CD4-positive, alpha-beta T cell (primary cell): ENCODE data around the gene SPRR4. TPM values are rescaled to one million over a fixed set of nuclear protein-coding genes. Genes with fewer than 3 reads are reported as not detected.

ENCODE experiments used
- ATAC-seq: fragments of 200-7000 bp; cut with Tn5 transposase; one replicate; pipeline ENCODE4 v1.10.0; 2022; ENCODE audit warnings: mild to moderate bottlenecking; ENCODE audit not compliant: poor library complexity
- CTCF ChIA-PET: fragments of 350-600 bp; sonication (Branson Sonifier 250); formaldehyde crosslinking; loops from one replicate; lab custom pipeline; 2021; ENCODE audit warnings: antibody characterized with exemption, inconsistent platforms; lab: Charles Lee
- POLR2A ChIA-PET: fragments of 350-600 bp; sonication (Branson Sonifier 250); formaldehyde crosslinking; loops from one replicate; lab custom pipeline; 2021; ENCODE audit warnings: antibody characterized with exemption, inconsistent platforms; lab: Charles Lee
- DNase-seq, 14 experiments: peaks; one replicate each; pipeline ENCODE4 v3.0.0-alpha.2; 2013 to 2020; ENCODE audit warnings: mixed read lengths in 2 of 14
- H3K27ac ChIP-seq, 2 donors: one replicate each; pipeline versions ENCODE4 v1.5.1 to v1.7.0; 2013; ENCODE audit warnings: low read length in 2 of 2, low read depth in 1 of 2, mild to moderate bottlenecking in 1 of 2
- H3K27me3 ChIP-seq, 2 experiments: 1 replicate in 1 of 2; 2 replicates in 1 of 2; pipeline versions ENCODE4 v1.6.1 to v1.7.0; 2013; ENCODE audit warnings: low read length in 2 of 2, control low read depth in 1 of 2, mild to moderate bottlenecking in 1 of 2, moderate library complexity in 1 of 2; ENCODE audit not compliant: insufficient read depth in 2 of 2, control insufficient read depth in 1 of 2
- H3K36me3 ChIP-seq: one replicate; pipeline ENCODE4 v1.6.1; 2013; ENCODE audit warnings: low read length, control low read depth; ENCODE audit not compliant: insufficient read depth
- H3K4me1 ChIP-seq: one replicate; pipeline ENCODE4 v1.6.1; 2013; ENCODE audit warnings: low read length, control low read depth; ENCODE audit not compliant: insufficient read depth
- H3K4me3 ChIP-seq: one replicate; pipeline ENCODE4 v1.5.1; 2013; ENCODE audit warnings: mild to moderate bottlenecking, low read length, moderate library complexity
- H3K9me3 ChIP-seq, 2 experiments: 1 replicate in 1 of 2; 2 replicates in 1 of 2; pipeline versions ENCODE4 v1.6.1 to v1.7.0; 2013; ENCODE audit warnings: low read length in 2 of 2, mild to moderate bottlenecking in 2 of 2, control low read depth in 1 of 2, moderate library complexity in 1 of 2; ENCODE audit not compliant: control insufficient read depth in 1 of 2, insufficient read depth in 1 of 2
- H3K27ac Mint-ChIP-seq: one replicate; pipeline ENCODE4 v1.8.0; 2020; ENCODE audit warnings: mixed read lengths
- H3K27me3 Mint-ChIP-seq: one replicate; pipeline ENCODE4 v1.8.0; 2021; ENCODE audit warnings: mixed read lengths
- H3K36me3 Mint-ChIP-seq: one replicate; pipeline ENCODE4 v1.8.0; 2021; ENCODE audit warnings: low read depth, mixed read lengths
- H3K4me1 Mint-ChIP-seq: one replicate; pipeline ENCODE4 v1.8.0; 2021; ENCODE audit warnings: low read depth, mixed read lengths
- H3K4me3 Mint-ChIP-seq: one replicate; pipeline ENCODE4 v1.8.0; 2020; ENCODE audit warnings: mild to moderate bottlenecking, mixed read lengths
- H3K9me3 Mint-ChIP-seq: one replicate; pipeline ENCODE4 v1.8.0; 2020; ENCODE audit warnings: mixed read lengths
- intact Hi-C, 2 experiments: fragments of 100-400 bp; cut with DNase I in 1 of 2; cut with micrococcal nuclease in 1 of 2; formaldehyde crosslinking; loops; one replicate each; pipeline versions ENCODE4 v1.15.1 to v1.9.0; 2023 to 2025; cut with DNase I, micrococcal nuclease
- total RNA-seq, 174 experiments: library from RNA in 2 of 174; stranded (reverse) in 2 of 174; gene quantifications; one replicate each; pipeline ENCODE4 v1.2.3 and lab custom pipeline; 2021 to 2026
- TF ChIP-seq, protein P1 (sequence below): fragments of 200-600 bp; IDR thresholded peaks from one replicate; pipeline ENCODE4 v1.8.0; 2022; ENCODE audit warnings: antibody characterized with exemption, mild to moderate bottlenecking

Gene SPRR4
- total RNA-seq, 2 experiments from 2014 or later = not detected

DNA sequence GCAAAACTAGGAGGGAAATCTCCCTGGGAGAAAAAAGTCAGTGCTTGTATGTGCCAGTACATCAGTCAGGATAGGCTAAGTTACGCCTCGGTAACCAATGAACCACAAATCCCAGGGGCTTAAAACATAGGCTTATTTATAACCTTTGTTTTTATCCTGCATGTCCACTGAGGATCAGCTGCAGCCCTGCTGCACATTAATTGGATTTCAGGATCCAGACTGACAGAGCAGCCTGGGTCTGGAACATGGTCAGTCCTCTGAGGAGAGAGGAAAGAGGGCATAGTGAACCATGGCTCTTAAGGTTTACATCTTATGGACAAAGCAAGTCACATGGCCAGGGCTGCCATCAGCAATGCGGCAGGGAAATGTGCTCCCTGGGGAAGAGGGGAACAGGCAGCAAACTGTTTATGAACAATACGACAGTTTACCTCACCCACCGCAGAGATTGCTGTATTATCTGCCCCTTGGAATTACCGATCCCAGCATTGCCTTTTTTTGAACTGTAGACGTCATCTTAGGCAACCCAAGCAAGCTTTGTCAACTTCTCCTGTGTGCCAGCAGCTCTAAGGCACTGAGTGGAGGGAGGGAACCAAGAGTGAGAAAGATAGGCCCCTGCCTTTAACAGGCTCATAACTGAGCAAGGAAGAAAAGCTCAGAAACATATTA lies 9.1 kb upstream of the SPRR4 start:
- Histone ChIP-seq H3K9me3 (peaks cover 0 to 6% of the 10 kb centered on the region in 2 experiments), H3K36me3 (no peaks in the 10 kb centered on the region), H3K4me1 (no peaks in the 10 kb centered on the region), H3K27ac (no peak overlapping the region), H3K27me3 (peaks cover 0 to 7% of the 10 kb centered on the region in 2 experiments), H3K4me3 (no peak overlapping the region)
- intact Hi-C loops = no loop called here
- CTCF ChIA-PET = no interaction called here
- no peak overlapping the region for H3K27ac Mint-ChIP-seq
- DNase-seq = no peak
- no peaks in the 10 kb centered on the region for H3K9me3 Mint-ChIP-seq
- no peak overlapping the region for H3K4me3 Mint-ChIP-seq
- no peak for ATAC-seq
- H3K36me3 Mint-ChIP-seq = no peaks in the 10 kb centered on the region
- peaks cover 44% of the 10 kb centered on the region for H3K27me3 Mint-ChIP-seq
- TF ChIP-seq, protein P1, sequence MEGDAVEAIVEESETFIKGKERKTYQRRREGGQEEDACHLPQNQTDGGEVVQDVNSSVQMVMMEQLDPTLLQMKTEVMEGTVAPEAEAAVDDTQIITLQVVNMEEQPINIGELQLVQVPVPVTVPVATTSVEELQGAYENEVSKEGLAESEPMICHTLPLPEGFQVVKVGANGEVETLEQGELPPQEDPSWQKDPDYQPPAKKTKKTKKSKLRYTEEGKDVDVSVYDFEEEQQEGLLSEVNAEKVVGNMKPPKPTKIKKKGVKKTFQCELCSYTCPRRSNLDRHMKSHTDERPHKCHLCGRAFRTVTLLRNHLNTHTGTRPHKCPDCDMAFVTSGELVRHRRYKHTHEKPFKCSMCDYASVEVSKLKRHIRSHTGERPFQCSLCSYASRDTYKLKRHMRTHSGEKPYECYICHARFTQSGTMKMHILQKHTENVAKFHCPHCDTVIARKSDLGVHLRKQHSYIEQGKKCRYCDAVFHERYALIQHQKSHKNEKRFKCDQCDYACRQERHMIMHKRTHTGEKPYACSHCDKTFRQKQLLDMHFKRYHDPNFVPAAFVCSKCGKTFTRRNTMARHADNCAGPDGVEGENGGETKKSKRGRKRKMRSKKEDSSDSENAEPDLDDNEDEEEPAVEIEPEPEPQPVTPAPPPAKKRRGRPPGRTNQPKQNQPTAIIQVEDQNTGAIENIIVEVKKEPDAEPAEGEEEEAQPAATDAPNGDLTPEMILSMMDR = no peak
- H3K4me1 Mint-ChIP-seq = no peaks in the 10 kb centered on the region
- POLR2A ChIA-PET = no interaction called here

DNA sequence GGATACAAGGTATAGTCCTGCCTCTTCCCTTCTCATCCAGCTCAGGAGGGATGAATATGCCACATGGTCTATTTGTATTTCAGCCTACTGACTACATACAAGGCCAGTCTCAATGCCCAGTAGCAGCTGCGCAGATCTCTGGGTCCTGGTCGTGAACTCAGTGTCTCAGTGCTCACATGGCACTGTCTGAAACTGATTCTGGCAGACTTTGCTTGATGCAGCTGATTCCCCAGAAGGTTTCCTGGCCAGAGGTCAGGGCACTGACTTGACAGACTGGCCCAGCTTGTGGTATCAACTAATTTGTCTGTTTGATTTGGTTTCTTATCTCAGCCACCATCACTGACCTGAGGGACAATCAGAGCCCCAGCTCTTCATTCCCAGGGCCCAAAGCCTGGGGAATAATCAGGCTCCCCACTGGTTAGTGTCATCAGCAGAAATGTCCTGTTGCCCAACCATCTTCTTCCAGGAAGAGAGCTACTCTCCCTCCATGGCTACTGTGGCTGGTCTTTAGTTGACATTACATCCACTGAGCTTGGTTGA lies 7.5 kb upstream of the SPRR4 start:
- Mint-ChIP-seq H3K4me3 (no peak overlapping the region), H3K27me3 (peaks cover 55% of the 10 kb centered on the region), H3K9me3 (no peaks in the 10 kb centered on the region), H3K27ac (no peak overlapping the region), H3K36me3 (no peaks in the 10 kb centered on the region), H3K4me1 (no peaks in the 10 kb centered on the region)
- H3K4me3 ChIP-seq = no peak overlapping the region
- no peaks in the 10 kb centered on the region for H3K36me3 ChIP-seq
- CTCF ChIA-PET = no interaction called here
- POLR2A ChIA-PET = no interaction called here
- intact Hi-C loops = no loop called here
- peaks cover 0 to 6% of the 10 kb centered on the region in 2 experiments for H3K9me3 ChIP-seq
- no peak overlapping the region for H3K27ac ChIP-seq
- TF ChIP-seq, protein P1 = no peak
- peaks cover 0 to 10% of the 10 kb centered on the region in 2 experiments for H3K27me3 ChIP-seq
- no peak for DNase-seq
- H3K4me1 ChIP-seq = no peaks in the 10 kb centered on the region
- ATAC-seq = no peak

DNA sequence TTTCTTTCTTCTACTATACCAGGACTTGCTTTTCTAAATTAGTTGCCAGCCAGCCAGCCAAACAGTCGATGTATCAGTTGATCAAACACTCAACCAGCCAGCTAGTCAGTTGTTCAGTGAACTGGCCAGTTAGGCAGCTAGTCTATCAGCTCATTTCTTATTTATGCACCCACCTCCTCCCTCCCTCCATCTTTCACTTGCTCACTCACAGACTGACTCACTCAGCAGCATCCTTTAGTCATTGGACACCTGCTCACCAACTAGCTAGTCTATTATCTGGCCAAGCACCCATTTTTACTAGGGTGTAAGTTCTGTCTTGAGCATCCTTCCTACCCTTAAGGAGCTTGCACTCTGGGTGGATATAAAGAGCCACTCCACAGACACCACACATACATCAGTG lies 5.9 kb upstream of the SPRR4 start:
- no peak for DNase-seq
- TF ChIP-seq, protein P1 = no peak
- Histone ChIP-seq H3K27me3 (peaks cover 0 to 10% of the 10 kb centered on the region in 2 experiments), H3K9me3 (peaks cover 0 to 6% of the 10 kb centered on the region in 2 experiments), H3K27ac (no peak overlapping the region), H3K4me3 (no peak overlapping the region), H3K4me1 (no peaks in the 10 kb centered on the region), H3K36me3 (no peaks in the 10 kb centered on the region)
- Mint-ChIP-seq H3K4me1 (no peaks in the 10 kb centered on the region), H3K27me3 (peaks cover 58% of the 10 kb centered on the region), H3K4me3 (no peak overlapping the region), H3K36me3 (no peaks in the 10 kb centered on the region), H3K9me3 (no peaks in the 10 kb centered on the region), H3K27ac (no peak overlapping the region)
- ChIA-PET POLR2A (no interaction called here), CTCF (no interaction called here)
- intact Hi-C loops = no loop called here
- ATAC-seq = no peak
